GM12874 (cell line): ENCODE data around the gene EDN3.

Experiments
- TF ChIP-seq, protein P1 (sequence below): IDR thresholded peaks from 2 replicates; pipeline ENCODE4 v1.5.1; 2011; ENCODE audit warnings: low read depth, mild to moderate bottlenecking, control low read depth, low read length, moderate library complexity; ENCODE audit not compliant: insufficient read depth

The EDN3 gene

DNA sequence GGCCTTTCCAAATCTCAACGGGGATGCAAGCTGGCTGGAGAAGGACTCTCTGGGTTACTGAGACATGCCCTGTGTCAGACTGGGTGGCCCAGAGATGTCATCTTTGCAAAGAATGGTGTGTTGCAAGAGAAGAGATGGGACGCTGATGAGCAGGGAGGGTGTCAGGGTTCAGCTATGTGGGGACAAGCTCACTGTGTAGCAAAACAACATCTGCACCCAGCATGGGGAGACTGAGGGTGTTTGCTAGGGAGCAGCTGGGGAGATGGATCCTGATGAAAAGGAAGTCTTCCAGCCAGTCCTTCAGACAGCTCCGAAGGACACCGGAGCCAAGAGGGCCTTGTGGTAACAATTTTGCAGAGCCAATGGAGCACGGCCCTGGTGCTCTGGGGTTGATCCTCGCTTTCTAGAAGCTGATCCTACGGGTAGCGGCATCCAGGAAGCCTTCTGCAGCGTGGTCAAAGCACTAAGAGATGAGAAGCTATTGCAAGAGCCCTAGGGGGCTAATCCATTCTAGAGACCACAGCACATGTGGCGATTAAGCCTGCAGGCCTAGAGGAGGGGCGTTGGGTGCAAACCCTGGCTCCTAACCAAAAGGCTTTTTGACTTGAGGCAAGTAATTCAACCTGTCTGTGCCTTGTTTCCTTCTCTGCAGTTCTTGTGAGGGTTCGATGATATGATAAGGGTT is 39.9 kb downstream of the EDN3 start:
- TF ChIP-seq, protein P1, sequence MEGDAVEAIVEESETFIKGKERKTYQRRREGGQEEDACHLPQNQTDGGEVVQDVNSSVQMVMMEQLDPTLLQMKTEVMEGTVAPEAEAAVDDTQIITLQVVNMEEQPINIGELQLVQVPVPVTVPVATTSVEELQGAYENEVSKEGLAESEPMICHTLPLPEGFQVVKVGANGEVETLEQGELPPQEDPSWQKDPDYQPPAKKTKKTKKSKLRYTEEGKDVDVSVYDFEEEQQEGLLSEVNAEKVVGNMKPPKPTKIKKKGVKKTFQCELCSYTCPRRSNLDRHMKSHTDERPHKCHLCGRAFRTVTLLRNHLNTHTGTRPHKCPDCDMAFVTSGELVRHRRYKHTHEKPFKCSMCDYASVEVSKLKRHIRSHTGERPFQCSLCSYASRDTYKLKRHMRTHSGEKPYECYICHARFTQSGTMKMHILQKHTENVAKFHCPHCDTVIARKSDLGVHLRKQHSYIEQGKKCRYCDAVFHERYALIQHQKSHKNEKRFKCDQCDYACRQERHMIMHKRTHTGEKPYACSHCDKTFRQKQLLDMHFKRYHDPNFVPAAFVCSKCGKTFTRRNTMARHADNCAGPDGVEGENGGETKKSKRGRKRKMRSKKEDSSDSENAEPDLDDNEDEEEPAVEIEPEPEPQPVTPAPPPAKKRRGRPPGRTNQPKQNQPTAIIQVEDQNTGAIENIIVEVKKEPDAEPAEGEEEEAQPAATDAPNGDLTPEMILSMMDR = no peak

DNA sequence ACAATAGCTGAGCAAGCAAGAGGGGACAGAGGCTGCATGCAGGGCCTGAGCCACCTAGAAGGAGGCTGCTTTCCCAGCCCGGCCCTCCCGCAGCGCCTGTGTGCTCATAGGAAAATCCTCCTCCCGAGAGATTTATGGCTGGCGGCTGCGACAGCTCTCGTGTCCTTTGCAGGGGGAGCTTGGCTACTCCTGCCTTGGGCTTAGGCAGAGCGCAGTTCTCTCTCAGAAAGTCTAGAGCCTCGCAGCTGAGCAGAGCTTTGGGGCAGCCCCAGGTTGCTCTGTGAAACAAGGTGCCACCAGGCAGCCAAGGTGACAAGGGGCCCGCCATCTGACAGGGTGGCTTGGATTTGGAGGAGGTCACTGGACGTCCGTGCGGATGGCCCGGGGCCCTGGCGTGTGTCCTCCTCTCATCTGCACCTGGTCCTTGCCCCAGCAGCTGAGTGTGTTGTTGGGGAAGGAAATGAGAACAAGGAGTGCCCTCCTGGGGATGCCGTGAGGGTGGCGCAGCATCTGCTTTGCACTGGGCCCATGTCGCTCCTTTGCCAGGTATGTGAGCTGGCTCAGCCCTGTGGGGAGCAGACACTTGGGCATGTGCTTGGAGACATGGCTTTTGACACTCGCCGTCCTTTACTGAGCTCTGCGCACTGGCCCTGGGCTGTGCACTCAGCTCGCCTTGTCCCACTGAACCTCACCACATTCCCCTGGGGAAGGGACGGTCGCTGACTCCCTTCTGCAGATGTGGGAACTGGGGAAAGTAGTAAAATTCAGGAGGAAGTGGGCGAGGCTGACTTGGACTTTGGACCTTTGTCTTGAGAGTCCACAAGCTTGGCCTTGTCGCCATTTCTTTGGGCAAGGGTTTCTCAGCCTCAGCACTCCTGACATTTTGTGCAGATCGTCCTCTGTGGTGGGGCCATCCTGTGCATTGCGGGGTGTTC is 41.9 kb downstream of the EDN3 start:
- TF ChIP-seq, protein P1 = no peak

DNA sequence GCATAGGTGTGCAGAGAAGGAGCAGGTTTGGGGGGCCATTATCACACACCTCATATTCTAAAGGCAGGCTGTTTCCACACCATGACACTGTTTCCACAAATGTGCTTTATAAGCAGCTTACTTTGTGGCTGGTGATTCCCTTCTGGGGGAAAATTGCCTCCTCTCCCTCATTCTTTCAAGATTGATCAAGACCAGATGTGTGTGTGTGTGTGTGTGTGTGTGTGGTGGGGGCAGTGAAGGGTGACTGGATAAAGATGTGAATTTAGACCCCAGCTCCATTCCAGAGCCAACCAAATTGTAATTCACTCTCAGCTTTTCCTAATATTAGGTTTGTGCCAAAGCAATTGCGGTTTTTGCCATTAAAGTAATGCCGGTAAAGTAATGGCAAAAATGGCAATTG is 45.6 kb downstream of the EDN3 start:
- TF ChIP-seq, protein P1 = no peak

DNA sequence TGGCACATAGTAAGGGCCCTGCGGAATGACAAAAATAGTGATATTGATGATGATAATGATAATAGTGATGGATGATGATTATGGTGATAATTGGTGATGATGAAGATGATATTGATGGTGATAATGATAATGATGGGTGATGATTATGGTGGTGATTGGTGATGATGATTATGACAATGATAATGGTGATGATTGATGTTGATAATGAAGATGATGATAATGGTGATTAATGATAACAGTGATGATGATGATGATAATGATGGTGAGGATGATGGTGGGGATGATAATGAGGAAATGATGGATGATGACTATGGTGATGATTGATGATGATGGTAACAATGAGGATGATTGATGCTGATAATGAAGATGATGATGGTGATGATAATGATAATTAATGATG is 48.9 kb downstream of the EDN3 start:
- TF ChIP-seq, protein P1 = no peak

DNA sequence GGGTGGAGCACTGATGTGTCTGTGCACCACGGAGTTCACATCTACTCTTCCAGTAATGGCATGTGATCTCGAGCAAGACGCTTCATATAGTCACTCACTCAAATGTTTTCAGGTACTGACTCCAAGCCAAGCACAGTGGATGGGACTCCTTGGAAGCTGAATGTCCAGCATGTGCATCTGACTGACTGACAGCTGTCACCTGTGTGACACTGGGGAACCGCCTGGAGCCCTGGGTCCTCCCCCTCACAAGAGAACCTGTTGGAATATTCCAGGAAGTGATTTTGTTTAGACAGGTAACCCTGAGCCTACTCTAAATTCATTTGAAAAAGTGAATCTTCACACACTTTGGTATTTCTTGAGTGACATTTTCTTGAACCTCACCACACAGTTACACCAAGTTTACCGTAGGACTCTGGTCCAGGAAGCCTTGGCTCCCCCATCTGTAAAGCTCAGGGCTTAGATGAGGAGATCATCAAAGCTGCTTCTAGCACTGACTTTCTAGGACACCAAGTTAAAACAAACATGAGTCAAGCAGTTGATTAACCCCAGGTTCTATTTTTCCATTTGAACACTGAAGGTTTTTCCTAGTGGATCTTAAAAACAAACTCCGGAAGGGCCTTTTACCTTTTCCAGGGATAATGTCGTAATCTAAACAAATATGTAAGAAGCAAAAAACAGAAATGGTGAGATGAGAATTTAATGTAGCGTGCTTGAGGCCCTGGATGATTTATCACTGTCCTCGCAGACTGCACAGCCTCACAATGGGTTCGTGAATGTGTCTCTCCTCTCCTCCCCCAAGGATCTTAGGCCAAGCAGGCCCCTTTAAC is 50.1 kb downstream of the EDN3 start:
- TF ChIP-seq, protein P1 = no peak

DNA sequence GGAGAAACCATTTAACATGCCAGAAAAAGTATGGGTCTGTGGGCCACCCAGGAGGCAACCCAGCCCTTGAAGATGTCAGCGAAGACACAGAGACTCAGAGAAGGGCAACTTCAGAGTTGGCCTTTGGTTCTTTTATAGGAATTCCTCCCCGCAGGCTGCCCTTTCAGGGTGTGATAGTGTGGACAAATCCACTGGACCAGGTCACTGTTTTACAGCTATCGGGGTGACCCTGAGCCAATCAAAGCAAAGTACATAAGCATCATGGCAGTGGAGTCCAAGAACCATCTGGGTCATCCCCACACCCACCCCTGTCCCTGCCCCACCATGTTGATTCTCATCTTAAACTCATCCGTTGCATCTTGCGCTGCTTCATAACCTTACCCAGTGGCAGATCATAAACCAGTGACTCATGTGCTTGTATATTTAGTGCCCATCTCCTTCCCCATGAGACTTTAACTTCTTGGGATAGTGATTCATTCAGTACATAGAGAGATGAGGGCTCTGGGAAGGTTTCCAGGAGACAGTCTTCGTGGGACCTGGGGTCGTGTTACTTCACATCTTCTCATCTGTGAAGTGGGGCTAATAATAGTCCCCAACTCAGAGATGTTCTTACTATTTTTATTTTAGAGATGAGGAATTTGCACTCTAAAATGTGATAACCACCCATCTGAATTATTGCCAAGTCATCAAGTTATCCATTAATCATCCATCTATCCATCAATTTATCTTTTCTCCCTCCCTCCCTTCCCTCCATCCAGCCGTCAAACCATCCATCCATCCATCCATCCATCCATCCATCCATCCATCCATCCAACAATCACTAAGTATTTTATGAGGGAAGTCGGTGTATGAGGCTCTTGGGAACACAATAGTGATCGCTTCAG is 51.0 kb downstream of the EDN3 start:
- TF ChIP-seq, protein P1 = no peak
